GM21786 (cell line): Measurements from ENCODE around the gene AMOT.

Experiments used
- ATAC-seq: cut with Tn5 transposase; IDR thresholded peaks from one replicate; pipeline ENCODE4 v1.9.1; 2021; ENCODE audit not compliant: unreplicated experiment

AMOT gene

DNA sequence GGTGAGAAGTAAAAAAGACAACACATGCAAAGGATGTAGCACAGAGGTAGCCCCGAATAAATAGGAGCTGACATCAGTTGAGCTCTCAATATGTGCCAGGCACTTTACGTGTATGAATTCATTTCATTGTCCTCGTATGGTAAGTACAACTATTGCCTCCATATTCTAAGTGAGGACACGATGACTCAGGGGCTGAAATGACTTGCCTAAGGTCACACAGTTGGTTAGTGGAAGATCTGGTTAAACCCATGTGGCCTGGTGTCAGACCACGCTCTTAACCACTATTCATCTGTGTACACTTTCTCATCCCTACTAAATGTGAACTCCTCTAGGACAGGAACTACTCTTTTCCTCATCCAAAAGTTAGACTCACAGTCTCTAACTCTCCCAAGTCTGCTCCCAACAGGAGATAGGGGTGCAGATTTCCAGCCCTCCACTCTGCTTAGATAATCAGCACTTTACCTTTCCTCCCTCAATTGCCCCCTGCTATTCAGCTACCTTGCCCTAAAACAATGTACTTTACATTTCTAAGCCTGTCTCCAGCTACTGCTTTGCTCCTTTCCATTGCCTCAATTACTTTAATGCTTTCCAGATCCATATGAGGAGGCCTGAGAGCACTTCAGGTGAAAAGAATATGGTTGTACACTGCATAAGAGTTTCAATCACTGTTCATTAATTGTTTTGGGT is 102.1 kb downstream of the AMOT start:
- ATAC-seq, result peak; percentile 42

GRCh38 chrX:112736310-112736709 is 104.3 kb downstream of the AMOT start:
- ATAC-seq, result no peak

GRCh38 chrX:112735147-112735546 is 105.5 kb downstream of the AMOT start:
- no peak for ATAC-seq

- peak; percentile 49 for ATAC-seq
These were observed 106.3 kb downstream of the AMOT start for GRCh38 chrX:112734290-112734689.

- no peak for ATAC-seq
These were observed 108.8 kb downstream of the AMOT start for GRCh38 chrX:112731793-112732192.
